ENCODE results near the gene THAP7.
A peak's percentile ranks its signal among the peaks of the same experiment; 100 is the strongest.
"Not testable (repeated sequence)": the region's sequence is repeated elsewhere in the genome, so short reads cannot be mapped to it uniquely, and the experiment has no call there.

Gene THAP7

GRCh38 chr22:20978419-20978818 lies 23.5 kb downstream of the THAP7 start:
- DNase-seq (ENCODE audit: low spot score), result no peak

GRCh38 chr22:20977516-20978170 lies 24.3 kb downstream of the THAP7 start:
- DNase-seq (ENCODE audit: low spot score), result no peak

GRCh38 chr22:20977019-20977418 lies 24.9 kb downstream of the THAP7 start:
- DNase-seq (ENCODE audit: low spot score), result no peak

GRCh38 chr22:20976291-20976877 lies 25.5 kb downstream of the THAP7 start:
- DNase-seq (ENCODE audit: low spot score), result no peak

GRCh38 chr22:20975541-20976290 lies 26.2 kb downstream of the THAP7 start:
- no peak for DNase-seq (ENCODE audit: low spot score)

GRCh38 chr22:20974336-20974955 lies 27.5 kb downstream of the THAP7 start:
- DNase-seq (ENCODE audit: low spot score), result no peak

GRCh38 chr22:20973634-20974286 lies 28.2 kb downstream of the THAP7 start:
- no peak for DNase-seq (ENCODE audit: low spot score)

GRCh38 chr22:20972933-20973577 lies 28.9 kb downstream of the THAP7 start:
- DNase-seq (ENCODE audit: low spot score), result no peak

- not testable (repeated sequence) for DNase-seq (ENCODE audit: low spot score)
Observed at GRCh38 chr22:20972014-20972694, 29.8 kb downstream of the THAP7 start.

GRCh38 chr22:20970939-20971657 lies 30.8 kb downstream of the THAP7 start:
- no peak for DNase-seq (ENCODE audit: low spot score)

- DNase-seq (ENCODE audit: low spot score), result no peak
Observed at GRCh38 chr22:20968281-20968977, 33.5 kb downstream of the THAP7 start.

GRCh38 chr22:20967697-20968211 lies 34.2 kb downstream of the THAP7 start:
- no peak for DNase-seq (ENCODE audit: low spot score)

GRCh38 chr22:20966883-20967696 lies 34.8 kb downstream of the THAP7 start, which contains the start of gene AIFM3:
AIFM3 (plus strand) TSS chr22:20967255; CDS start chr22:20967945, 690 bp downstream.
- DNase-seq (ENCODE audit: low spot score), result peak; percentile 60

GRCh38 chr22:20965888-20966855 lies 35.7 kb downstream of the THAP7 start:
- no peak for DNase-seq (ENCODE audit: low spot score)

GRCh38 chr22:20965104-20965887 lies 36.6 kb downstream of the THAP7 start:
- no peak for DNase-seq (ENCODE audit: low spot score)

- DNase-seq (ENCODE audit: low spot score), result no peak
Observed at GRCh38 chr22:20964799-20965103, 37.2 kb downstream of the THAP7 start.

Measured in Ammon's horn (tissue), 1 donor.